Spleen (tissue), 11 donors: ENCODE measurements around the gene PRDX6. TPM values are rescaled to one million over a fixed set of nuclear protein-coding genes. Genes with fewer than 3 reads are reported as not detected.
"Not testable (repeated sequence)": the region's sequence is repeated elsewhere in the genome, so short reads cannot be mapped to it uniquely, and the experiment has no call there.

ENCODE experiments used
- DNase-seq: peaks from one replicate; pipeline ENCODE4 v3.0.0-alpha.2; 2020
- H3K27ac ChIP-seq, 8 donors: fragments of 200-600 bp; sonication (generic) in 7 of 8; 1 replicate in 4 of 8; 2 replicates in 4 of 8; pipeline versions ENCODE4 v1.5.0 to v1.8.0; 2016 to 2021; ENCODE audit warnings: inconsistent platforms in 4 of 8, mild to moderate bottlenecking in 4 of 8, moderate library complexity in 1 of 8
- H3K27me3 ChIP-seq, 7 donors: fragments of 200-600 bp; sonication (generic) in 6 of 7; replicated peaks in 1 of 7; 1 replicate in 4 of 7; 2 replicates in 3 of 7; pipeline versions ENCODE4 v1.5.0 to v1.8.0; 2016 to 2021; ENCODE audit warnings: inconsistent platforms in 3 of 7, mild to moderate bottlenecking in 1 of 7
- H3K36me3 ChIP-seq, 6 donors: fragments of 200-600 bp; sonication (generic) in 5 of 6; 1 replicate in 4 of 6; 2 replicates in 2 of 6; pipeline versions ENCODE4 v1.5.0 to v1.8.0; 2016 to 2021; ENCODE audit warnings: inconsistent platforms in 2 of 6
- H3K4me1 ChIP-seq, 6 donors: fragments of 200-600 bp; sonication (generic) in 5 of 6; 1 replicate in 3 of 6; 2 replicates in 3 of 6; pipeline versions ENCODE4 v1.5.0 to v1.8.0; 2016 to 2021; ENCODE audit warnings: inconsistent platforms in 3 of 6
- H3K4me3 ChIP-seq, 8 donors: fragments of 200-600 bp; sonication (generic) in 7 of 8; 1 replicate in 4 of 8; 2 replicates in 4 of 8; pipeline versions ENCODE4 v1.5.0 to v1.8.0; 2016 to 2021; ENCODE audit warnings: inconsistent platforms in 4 of 8, mild to moderate bottlenecking in 4 of 8, moderate library complexity in 2 of 8
- H3K9me3 ChIP-seq, 8 donors: fragments of 200-600 bp; sonication (generic) in 7 of 8; 1 replicate in 4 of 8; 2 replicates in 4 of 8; pipeline versions ENCODE4 v1.5.0 to v1.8.0; 2016 to 2021; ENCODE audit warnings: inconsistent platforms in 4 of 8
- CTCF ChIP-seq, 11 experiments: fragments of 200-600 bp in 7 of 11; fragments of 450-650 bp in 4 of 11; sonication (generic) in 4 of 11; IDR thresholded peaks in 8 of 11; conservative IDR thresholded peaks in 3 of 11; 1 replicate in 7 of 11; 2 replicates in 4 of 11; pipeline versions ENCODE4 v1.4.0 to v1.8.0; 2016 to 2021; ENCODE audit warnings: antibody characterized with exemption in 11 of 11, inconsistent platforms in 4 of 11, mild to moderate bottlenecking in 1 of 11
- POLR2A ChIP-seq, 3 donors: fragments of 450-650 bp; IDR thresholded peaks; one replicate each; pipeline ENCODE4 v1.5.1; 2017; ENCODE audit warnings: antibody characterized with exemption in 3 of 3, mild to moderate bottlenecking in 1 of 3
- POLR2AphosphoS5 ChIP-seq, 3 donors: sonication (generic); formaldehyde crosslinking; IDR thresholded peaks; one replicate each; pipeline ENCODE4 v1.5.1; 2017; ENCODE audit warnings: antibody characterized with exemption in 3 of 3
- WGBS, 5 donors: extraction: QIAGEN DNeasy Blood & Tissue Kit in 3 of 5; methylation state at CpG; one replicate each; pipeline versions ENCODE4 v1.1.5 to v1.1.7; 2013 to 2018; 5-methylcytosine and 5-hydroxymethylcytosine counted together
- intact Hi-C: fragments of 100-400 bp; cut with DNase I; formaldehyde crosslinking; loops from one replicate; pipeline ENCODE4 v1.15.0; 2023; ENCODE audit warnings: low total_unique reads
- polyA plus RNA-seq, 3 donors: library from polyadenylated mRNA; stranded (reverse); fragments of 200-250 nt; gene quantifications; one replicate each; pipeline ENCODE4 v1.2.1, GENCODE V29; 2013
- total RNA-seq, 7 donors: library from RNA; depleted of rRNA in 3 of 7; stranded (reverse); fragments of >200 nt in 3 of 7; fragmentation: NEBNext Ultra II Directional in 4 of 7; extraction: Animal tissue kit (Norgen Biotek cat#: 25700) in 4 of 7; gene quantifications; one replicate each; pipeline versions ENCODE4 v1.1.0 to v1.2.1, GENCODE V29; 2016 to 2021
- donor health status: healthy with polysubstance abuse.
- donor health status: DM: no; HTN: no; CAD: no; lungs with moderate emphysema.
- donor health status: DM: no; HTN: no; CAD: no.
- donor health status: Bipolar disorder and iron deficiency.
- donor health status: healthy.
- donor health status: DM: no; HTN: no; CAD: no.
- donor health status: DM: yes; HTN: yes; CAD: no.

PRDX6 gene
- total and polyA plus RNA-seq, 10 donors, result 122 to 240 (median 146) TPM

GRCh38 chr1:173470608-173471007 is 6.5 kb upstream of the PRDX6 start:
- H3K4me1 ChIP-seq, result peaks cover 8 to 27% (median 20%) of the 10 kb centered on the region in 6 donors
- TF ChIP-seq POLR2A (IDR thresholded peaks at IDR 0.05) (no peak), POLR2AphosphoS5 (IDR thresholded peaks at IDR 0.05) (no peak), CTCF (IDR thresholded peaks at IDR 0.05 in 8 of 11, conservative IDR thresholded peaks at IDR 0.05 in 3 of 11) (no peak)
- H3K27me3 ChIP-seq, result no peaks in the 10 kb centered on the region
- peaks cover 0 to 44% (median 0%) of the 10 kb centered on the region in 6 donors for H3K36me3 ChIP-seq
- no peak overlapping the region for H3K4me3 ChIP-seq
- 90 to 98% (median 95%) methylated on average over 4 of the region's 4 CpGs for WGBS, 5 donors
- peaks cover 0 to 56% (median 45%) of the 10 kb centered on the region in 8 donors for H3K9me3 ChIP-seq
- intact Hi-C loops, result loop anchor here (5.0 kb wide), 1 partner anchor 38 kb away; no protein-coding TSS in a partner anchor
- DNase-seq, result no peak
- no peak overlapping the region for H3K27ac ChIP-seq

GRCh38 chr1:173473599-173474011 is 3.5 kb upstream of the PRDX6 start:
- DNase-seq, result no peak
- 70 to 82% (median 74%) methylated on average over 2 of the region's 2 CpGs for WGBS, 5 donors
- Histone ChIP-seq H3K9me3 (peaks cover 0 to 32% (median 31%) of the 10 kb centered on the region in 8 donors), H3K27ac (peak overlapping the region in 3 of 8 donors; percentile 10 to 38 (median 32)), H3K4me1 (peaks cover 18 to 46% (median 39%) of the 10 kb centered on the region in 6 donors), H3K27me3 (no peaks in the 10 kb centered on the region), H3K4me3 (no peak overlapping the region), H3K36me3 (peaks cover 0 to 35% (median 0%) of the 10 kb centered on the region in 6 donors)
- TF ChIP-seq POLR2A (IDR thresholded peaks at IDR 0.05), result no peak
- no peak for TF ChIP-seq POLR2AphosphoS5 (IDR thresholded peaks at IDR 0.05)
- TF ChIP-seq CTCF (IDR thresholded peaks at IDR 0.05 in 8 of 11, conservative IDR thresholded peaks at IDR 0.05 in 3 of 11), result no peak
- intact Hi-C loops, result loop anchor here (5.0 kb wide), 1 partner anchor 41 kb away; no protein-coding TSS in a partner anchor

GRCh38 chr1:173474097-173474779 is 2.9 kb upstream of the PRDX6 start:
- WGBS, 5 donors, result 83 to 98% (median 93%) methylated on average over 3 to 5 of the region's 5 CpGs
- peaks cover 24 to 53% (median 45%) of the 10 kb centered on the region in 6 donors for H3K4me1 ChIP-seq
- H3K4me3 ChIP-seq, result no peak overlapping the region
- peaks cover 0 to 33% (median 0%) of the 10 kb centered on the region in 6 donors for H3K36me3 ChIP-seq
- peaks cover 0 to 27% (median 25%) of the 10 kb centered on the region in 8 donors for H3K9me3 ChIP-seq
- TF ChIP-seq POLR2AphosphoS5 (IDR thresholded peaks at IDR 0.05) (no peak), POLR2A (IDR thresholded peaks at IDR 0.05) (no peak), CTCF (IDR thresholded peaks at IDR 0.05 in 8 of 11, conservative IDR thresholded peaks at IDR 0.05 in 3 of 11) (no peak)
- H3K27me3 ChIP-seq, result no peaks in the 10 kb centered on the region
- intact Hi-C loops, result loop anchor here (5.0 kb wide), 1 partner anchor 42 kb away; no protein-coding TSS in a partner anchor
- H3K27ac ChIP-seq, result peak overlapping the region in 3 of 8 donors; percentile 10 to 38 (median 32)
- DNase-seq, result no peak

GRCh38 chr1:173474780-173475421 is 2.2 kb upstream of the PRDX6 start:
- intact Hi-C loops, result loop anchor here (5.0 kb wide), 2 partner anchors 43 to 687 kb away; no protein-coding TSS in a partner anchor
- peak overlapping the region in 2 of 8 donors; percentile 84 to 89 for H3K4me3 ChIP-seq
- H3K9me3 ChIP-seq, result peaks cover 0 to 20% (median 19%) of the 10 kb centered on the region in 8 donors
- 82 to 88% (median 86%) methylated on average over 17 of the region's 17 CpGs for WGBS, 5 donors
- DNase-seq, H3K27me3 ChIP-seq: not testable (repeated sequence)
- peaks cover 30 to 59% (median 50%) of the 10 kb centered on the region in 6 donors for H3K4me1 ChIP-seq
- peak overlapping the region in 2 of 8 donors; percentile 96 to 98 for H3K27ac ChIP-seq
- H3K36me3 ChIP-seq, result peaks cover 0 to 29% (median 0%) of the 10 kb centered on the region in 6 donors
